ENCODE data around the gene LY6G5C. TPM values are rescaled to one million over a fixed set of nuclear protein-coding genes. Genes with fewer than 3 reads are reported as not detected.
A peak's percentile ranks its signal among the peaks of the same experiment; 100 is the strongest.

LY6G5C gene
- total and polyA plus RNA-seq, 12 donors: 1.2 to 3.5 (median 2.0) TPM

GRCh38 chr6:31631209-31631608, 49.7 kb downstream of the LY6G5C start:
- Histone ChIP-seq H3K4me1 (no peaks in the 10 kb centered on the region), H3K9me3 (no peaks in the 10 kb centered on the region), H3K27ac (no peak overlapping the region), H3K4me3 (no peak overlapping the region), H3K36me3 (peaks cover 7 to 100% (median 88%) of the 10 kb centered on the region in 9 donors), H3K27me3 (no peaks in the 10 kb centered on the region)
- ATAC-seq: peak in 2 of 8 donors; percentile 8 to 12
- WGBS, 2 donors: 84 to 87% methylated on average over 16 of the region's 16 CpGs
- no peak for DNase-seq
- TF ChIP-seq CTCF (IDR thresholded peaks at IDR 0.05): no peak
- intact Hi-C loops (cut with DNase I): no loop called here

GRCh38 chr6:31630177-31630934, 50.5 kb downstream of the LY6G5C start:
- DNase-seq: no peak
- Histone ChIP-seq H3K27me3 (no peaks in the 10 kb centered on the region), H3K4me3 (no peak overlapping the region), H3K36me3 (peaks cover 11 to 100% (median 88%) of the 10 kb centered on the region in 9 donors), H3K9me3 (no peaks in the 10 kb centered on the region), H3K27ac (no peak overlapping the region), H3K4me1 (no peaks in the 10 kb centered on the region)
- intact Hi-C loops (cut with DNase I): no loop called here
- no peak for TF ChIP-seq CTCF (IDR thresholded peaks at IDR 0.05)
- no peak for ATAC-seq
- WGBS, 2 donors: 92 to 95% methylated on average over 25 of the region's 25 CpGs

- Histone ChIP-seq H3K36me3 (peaks cover 17 to 100% (median 90%) of the 10 kb centered on the region in 9 donors), H3K9me3 (no peaks in the 10 kb centered on the region), H3K4me1 (no peaks in the 10 kb centered on the region), H3K4me3 (no peak overlapping the region), H3K27ac (no peak overlapping the region), H3K27me3 (no peaks in the 10 kb centered on the region)
- no peak for TF ChIP-seq CTCF (IDR thresholded peaks at IDR 0.05)
- DNase-seq (no peak), ATAC-seq (no peak)
- WGBS, 2 donors: 87 to 88% methylated on average over 7 of the region's 7 CpGs
- intact Hi-C loops (cut with DNase I): no loop called here
These were observed 51.9 kb downstream of the LY6G5C start for GRCh38 chr6:31629014-31629413.

- H3K9me3 ChIP-seq: no peaks in the 10 kb centered on the region
- H3K36me3 ChIP-seq: peaks cover 17 to 100% (median 90%) of the 10 kb centered on the region in 9 donors
- peaks cover 0 to 2% (median under 1%) of the 10 kb centered on the region in 9 donors for H3K4me1 ChIP-seq
- no peak overlapping the region for H3K4me3 ChIP-seq
- H3K27ac ChIP-seq: no peak overlapping the region
- WGBS, 2 donors: 96% methylated on average over 19 of the region's 19 CpGs
- TF ChIP-seq CTCF (IDR thresholded peaks at IDR 0.05): no peak
- intact Hi-C loops (cut with DNase I): no loop called here
- no peak for ATAC-seq
- H3K27me3 ChIP-seq: no peaks in the 10 kb centered on the region
- DNase-seq: no peak
These were observed 53.1 kb downstream of the LY6G5C start for GRCh38 chr6:31627690-31628287.
